RWPE2 (cell line): Measurements from ENCODE around the gene HLA-DMB.

Experiments
- ATAC-seq: fragments of 200-7000 bp; cut with Tn5 transposase; 3 replicates; pipeline ENCODE4 v1.9.1; 2021; ENCODE audit warnings: low read depth
- DNase-seq: peaks from one replicate; pipeline ENCODE4 v3.0.0-alpha.2; 2020; ENCODE audit warnings: low spot score
- H3K27ac ChIP-seq: fragments of 450-650 bp; 2 replicates; pipeline ENCODE4 v1.5.1; 2017; ENCODE audit warnings: mild to moderate bottlenecking; ENCODE audit not compliant: poor library complexity, severe bottlenecking
- H3K27me3 ChIP-seq: fragments of 250-450 bp; sonication (Bioruptor Pico); 2 replicates; pipeline ENCODE4 v1.5.1; 2021; ENCODE audit warnings: mild to moderate bottlenecking, moderate library complexity; ENCODE audit not compliant: insufficient read depth, poor library complexity, severe bottlenecking
- H3K36me3 ChIP-seq: fragments of 250-450 bp; sonication (Bioruptor Pico); 2 replicates; pipeline ENCODE4 v1.5.1; 2020; ENCODE audit warnings: low read depth, mild to moderate bottlenecking, moderate library complexity
- H3K4me1 ChIP-seq: fragments of 250-450 bp; sonication (Bioruptor Pico); 2 replicates; pipeline ENCODE4 v1.5.1; 2021; ENCODE audit warnings: mild to moderate bottlenecking, moderate library complexity; ENCODE audit not compliant: insufficient read depth, poor library complexity, severe bottlenecking
- H3K4me3 ChIP-seq: fragments of 250-450 bp; sonication (Bioruptor Pico); 2 replicates; pipeline ENCODE4 v1.5.1; 2021; ENCODE audit warnings: mild to moderate bottlenecking, moderate library complexity; ENCODE audit not compliant: severe bottlenecking
- H3K9me3 ChIP-seq: fragments of 250-450 bp; sonication (Bioruptor Pico); 2 replicates; pipeline ENCODE4 v1.5.1; 2021; ENCODE audit warnings: mild to moderate bottlenecking, moderate library complexity; ENCODE audit not compliant: severe bottlenecking
- CTCF ChIP-seq: fragments of 450-650 bp; IDR thresholded peaks from one replicate; pipeline ENCODE4 v1.5.1; 2017; ENCODE audit warnings: mild to moderate bottlenecking, moderate library complexity; ENCODE audit not compliant: poor library complexity, severe bottlenecking

Gene HLA-DMB

DNA sequence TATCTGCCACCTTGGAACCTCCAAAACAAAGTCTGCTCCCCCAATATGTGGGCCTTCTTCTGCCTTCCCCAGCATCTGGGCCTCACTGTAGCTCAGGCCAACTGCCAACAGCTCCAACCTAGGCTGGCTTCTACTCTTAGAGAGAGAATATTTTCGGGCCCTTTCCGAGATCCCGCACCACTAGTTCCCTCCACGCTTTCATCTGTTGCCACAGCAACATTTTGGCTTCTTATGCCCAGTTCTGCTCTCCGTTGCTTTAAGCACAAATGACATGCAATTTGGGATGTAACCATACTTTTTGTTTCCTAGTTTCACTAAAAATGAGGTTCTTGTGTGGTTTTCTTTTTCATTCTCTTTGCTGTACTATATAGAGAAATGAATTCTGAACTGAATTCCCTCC lies 53.2 kb downstream of the HLA-DMB start:
- DNase-seq = no peak
- H3K4me3 ChIP-seq = no peak overlapping the region
- no peaks in the 10 kb centered on the region for H3K36me3 ChIP-seq
- ATAC-seq = no peak
- H3K9me3 ChIP-seq = no peaks in the 10 kb centered on the region
- no peaks in the 10 kb centered on the region for H3K4me1 ChIP-seq
- H3K27ac ChIP-seq = no peak overlapping the region
- no peak for TF ChIP-seq CTCF
- H3K27me3 ChIP-seq = no peaks in the 10 kb centered on the region

DNA sequence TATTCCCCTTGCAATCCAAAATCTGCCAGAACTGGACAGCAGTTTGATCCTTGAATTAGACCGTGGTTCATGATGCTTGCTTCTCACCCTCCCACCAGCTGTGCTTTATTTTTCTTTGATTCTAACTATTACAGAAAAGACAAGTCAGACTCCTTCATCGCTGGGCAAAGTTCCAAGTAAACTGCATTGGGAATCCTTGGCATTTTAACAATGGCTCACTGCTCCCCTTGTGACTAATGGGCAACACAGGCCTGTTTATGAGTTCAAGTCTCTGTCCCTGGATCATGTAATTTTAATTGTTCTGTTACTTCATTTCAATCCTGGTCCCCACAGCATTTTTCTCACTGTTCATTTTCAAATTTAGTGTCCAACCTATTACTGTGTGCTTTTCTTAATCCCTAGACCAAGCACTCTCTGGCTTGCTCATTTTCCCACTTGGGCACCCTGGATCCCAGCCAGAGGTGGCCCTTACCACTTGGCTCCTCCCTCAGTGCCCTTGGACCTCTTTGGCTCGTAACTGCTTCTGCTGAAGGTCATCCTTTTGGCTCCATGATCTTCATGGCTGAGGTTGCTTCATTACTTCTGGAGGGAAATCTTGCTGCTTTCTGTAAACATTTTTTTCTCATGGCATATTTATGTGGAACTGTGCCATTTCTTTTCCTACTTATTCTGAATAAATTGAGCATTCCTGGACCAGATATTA lies 54.0 kb downstream of the HLA-DMB start:
- no peak for TF ChIP-seq CTCF
- no peak for DNase-seq

GRCh38 chr6:32885698-32886286 lies 55.0 kb downstream of the HLA-DMB start:
- H3K27me3 ChIP-seq = no peaks in the 10 kb centered on the region
- ATAC-seq (peak; percentile 46; the same call in 1 of the 3 replicates), DNase-seq (no peak)
- peak; percentile 79 for TF ChIP-seq CTCF
- H3K27ac ChIP-seq = no peak overlapping the region
- no peak overlapping the region for H3K4me3 ChIP-seq
- no peaks in the 10 kb centered on the region for H3K9me3 ChIP-seq
- no peaks in the 10 kb centered on the region for H3K4me1 ChIP-seq
- no peaks in the 10 kb centered on the region for H3K36me3 ChIP-seq

More for the DNA sequence above, 54.0 kb downstream of the HLA-DMB start:
- Histone ChIP-seq H3K36me3 (no peaks in the 10 kb centered on the region), H3K27me3 (no peaks in the 10 kb centered on the region), H3K9me3 (no peaks in the 10 kb centered on the region), H3K27ac (no peak overlapping the region), H3K4me1 (no peaks in the 10 kb centered on the region), H3K4me3 (no peak overlapping the region)
- ATAC-seq = peak; percentile 46; the same call in 1 of the 3 replicates
